DOHH2 (cell line): ENCODE measurements around the gene ANKRD16.

Source experiments
- CTCF ChIP-seq: fragments of 200-600 bp; sonication (generic); IDR thresholded peaks from one replicate; pipeline ENCODE4 v1.5.1; 2014; ENCODE audit warnings: antibody characterized with exemption, mild to moderate bottlenecking, low read depth, low read length; ENCODE audit not compliant: poor library complexity, severe bottlenecking
- EZH2phosphoT487 ChIP-seq: fragments of 200-600 bp; sonication (generic); IDR thresholded peaks from 2 replicates; pipeline ENCODE4 v1.6.1; 2017; ENCODE audit warnings: borderline replicate concordance, mild to moderate bottlenecking, antibody characterized with exemption, low read length, moderate library complexity, mixed read lengths

- no peak for TF ChIP-seq CTCF
- no peak for TF ChIP-seq EZH2phosphoT487
These were observed 6.1 kb upstream of the ANKRD16 start for GRCh38 chr10:5895804-5896203.
